Panc1 (cell line): Measurements from ENCODE around the gene SLC25A52.

Source experiments
- POLR2AphosphoS5 ChIP-seq: IDR thresholded peaks from 2 replicates; pipeline ENCODE4 v1.6.1; 2012; ENCODE audit warnings: mild to moderate bottlenecking, low read depth, low read length, moderate library complexity
- TF ChIP-seq, protein P1 (sequence below): fragments of 450-650 bp; IDR thresholded peaks from 2 replicates; pipeline ENCODE4 v1.5.1; 2017; ENCODE audit warnings: mild to moderate bottlenecking

DNA sequence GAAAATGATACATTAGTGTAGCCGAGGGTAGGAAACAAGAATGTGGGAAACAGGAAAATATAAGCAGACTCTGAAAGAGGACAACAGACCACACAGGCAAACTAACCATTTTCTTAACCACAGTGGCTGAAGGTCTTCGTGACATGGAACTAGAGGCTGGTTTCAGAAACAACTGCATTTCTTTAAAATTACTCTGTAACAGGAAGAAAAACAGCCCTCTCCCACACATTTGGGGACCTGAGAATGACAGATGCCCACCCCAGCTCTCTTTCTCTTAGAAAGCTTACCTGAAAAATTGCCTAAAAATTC lies 13.8 kb upstream of the SLC25A52 start:
- TF ChIP-seq, protein P1, sequence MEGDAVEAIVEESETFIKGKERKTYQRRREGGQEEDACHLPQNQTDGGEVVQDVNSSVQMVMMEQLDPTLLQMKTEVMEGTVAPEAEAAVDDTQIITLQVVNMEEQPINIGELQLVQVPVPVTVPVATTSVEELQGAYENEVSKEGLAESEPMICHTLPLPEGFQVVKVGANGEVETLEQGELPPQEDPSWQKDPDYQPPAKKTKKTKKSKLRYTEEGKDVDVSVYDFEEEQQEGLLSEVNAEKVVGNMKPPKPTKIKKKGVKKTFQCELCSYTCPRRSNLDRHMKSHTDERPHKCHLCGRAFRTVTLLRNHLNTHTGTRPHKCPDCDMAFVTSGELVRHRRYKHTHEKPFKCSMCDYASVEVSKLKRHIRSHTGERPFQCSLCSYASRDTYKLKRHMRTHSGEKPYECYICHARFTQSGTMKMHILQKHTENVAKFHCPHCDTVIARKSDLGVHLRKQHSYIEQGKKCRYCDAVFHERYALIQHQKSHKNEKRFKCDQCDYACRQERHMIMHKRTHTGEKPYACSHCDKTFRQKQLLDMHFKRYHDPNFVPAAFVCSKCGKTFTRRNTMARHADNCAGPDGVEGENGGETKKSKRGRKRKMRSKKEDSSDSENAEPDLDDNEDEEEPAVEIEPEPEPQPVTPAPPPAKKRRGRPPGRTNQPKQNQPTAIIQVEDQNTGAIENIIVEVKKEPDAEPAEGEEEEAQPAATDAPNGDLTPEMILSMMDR = no peak
- TF ChIP-seq POLR2AphosphoS5 = no peak
